GM19240 (cell line): ENCODE results near the gene SART1.
"Not testable (repeated sequence)": the region's sequence is repeated elsewhere in the genome, so short reads cannot be mapped to it uniquely, and the experiment has no call there.

Experiments
- DNase-seq: peaks from one replicate; pipeline ENCODE4 v3.0.0; 2011; ENCODE audit warnings: low spot score; ENCODE audit not compliant: insufficient read length

The SART1 gene

DNA sequence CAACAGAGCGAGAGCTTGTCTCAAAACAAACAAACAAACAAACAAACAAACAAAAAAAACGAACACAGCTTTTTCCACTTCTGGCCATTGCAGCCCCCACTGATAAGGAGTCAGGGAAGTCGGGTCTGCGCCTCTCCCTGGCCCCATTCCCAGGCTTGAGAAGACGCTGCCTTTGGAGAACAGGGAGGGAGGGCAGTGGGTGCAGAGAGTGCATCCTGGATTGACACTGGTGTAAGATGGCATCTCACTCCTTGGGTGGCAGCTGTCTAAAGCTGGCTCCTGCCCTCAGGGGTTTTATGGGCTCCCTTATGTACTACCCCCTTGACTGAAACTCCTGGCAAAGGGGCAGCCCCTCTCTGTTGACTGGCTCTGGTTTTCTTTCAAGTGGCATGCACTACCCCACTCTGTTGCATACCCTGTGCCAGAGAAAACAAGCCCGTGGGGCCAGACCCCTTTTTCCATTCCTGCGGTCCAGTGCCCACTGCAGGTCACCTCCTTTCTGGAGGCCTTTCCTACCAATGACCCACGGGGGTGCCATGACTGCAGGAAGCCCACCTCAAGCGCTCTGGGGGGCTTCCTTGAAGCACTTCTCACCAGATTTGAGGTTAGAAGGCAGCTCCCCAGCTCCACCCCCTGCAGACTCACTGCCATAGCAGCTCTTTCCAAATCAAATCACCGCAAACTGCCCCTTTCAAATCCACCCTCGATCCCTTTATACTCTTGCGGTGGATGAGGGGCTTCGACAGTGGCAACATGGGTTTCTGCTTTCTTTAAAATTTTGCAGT, 29.6 kb upstream of the SART1 start:
- DNase-seq: no peak

DNA sequence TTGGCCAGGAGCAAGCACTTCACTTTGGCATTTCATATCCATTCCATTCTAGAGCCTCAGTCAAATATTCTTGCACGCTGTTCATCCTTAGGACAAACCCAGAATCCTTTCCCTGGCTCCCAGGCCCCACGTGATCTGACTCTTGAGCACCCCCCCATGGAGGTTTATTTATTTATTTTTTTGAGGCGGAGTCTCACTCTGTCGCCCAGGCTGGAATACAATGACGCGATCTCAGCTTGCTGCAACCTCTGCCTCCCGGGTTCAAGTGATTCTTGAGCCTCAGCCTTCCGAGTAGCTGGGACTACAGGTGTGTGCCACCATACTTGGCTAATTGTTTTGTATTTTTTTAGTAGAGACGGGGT, 29.0 kb upstream of the SART1 start:
- DNase-seq: no peak

DNA sequence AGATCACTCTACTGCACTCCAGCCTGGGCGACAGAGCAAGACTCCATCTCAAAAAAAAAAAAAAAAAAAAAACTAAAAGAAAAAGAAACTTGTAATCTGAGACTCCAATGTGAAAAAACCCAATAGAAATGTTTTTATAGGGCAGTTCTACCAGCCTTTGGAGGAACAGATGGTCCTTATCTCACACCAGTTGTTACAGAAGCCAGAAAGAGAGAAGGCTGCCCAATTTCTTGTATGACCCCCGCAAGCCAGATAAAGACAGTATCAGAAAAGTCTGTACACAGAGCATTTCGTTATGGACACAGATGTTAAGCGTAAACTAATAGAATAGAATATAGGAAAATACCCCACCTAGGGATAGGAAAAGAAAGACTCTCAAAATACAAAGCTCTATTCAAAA, 27.5 kb upstream of the SART1 start:
- no peak for DNase-seq

DNA sequence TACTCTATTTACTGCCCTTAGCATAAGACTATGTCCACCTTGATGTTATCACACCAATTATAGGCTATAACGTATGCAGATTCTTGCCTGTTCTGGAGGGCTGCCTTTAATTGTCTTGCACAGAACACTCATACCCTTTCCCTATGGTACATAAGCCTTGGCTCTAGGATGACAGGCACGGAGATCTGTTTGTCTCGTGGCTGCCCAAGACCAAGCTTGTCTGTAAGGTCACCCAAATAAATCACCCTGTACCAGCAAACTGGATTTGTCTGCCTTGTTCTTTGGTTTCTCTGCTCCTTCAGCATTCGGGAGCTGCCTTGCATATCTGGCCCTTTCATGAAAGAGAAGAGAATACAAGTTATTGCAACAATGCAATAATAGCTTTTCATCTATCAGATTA, 23.8 kb upstream of the SART1 start:
- no peak for DNase-seq

DNA sequence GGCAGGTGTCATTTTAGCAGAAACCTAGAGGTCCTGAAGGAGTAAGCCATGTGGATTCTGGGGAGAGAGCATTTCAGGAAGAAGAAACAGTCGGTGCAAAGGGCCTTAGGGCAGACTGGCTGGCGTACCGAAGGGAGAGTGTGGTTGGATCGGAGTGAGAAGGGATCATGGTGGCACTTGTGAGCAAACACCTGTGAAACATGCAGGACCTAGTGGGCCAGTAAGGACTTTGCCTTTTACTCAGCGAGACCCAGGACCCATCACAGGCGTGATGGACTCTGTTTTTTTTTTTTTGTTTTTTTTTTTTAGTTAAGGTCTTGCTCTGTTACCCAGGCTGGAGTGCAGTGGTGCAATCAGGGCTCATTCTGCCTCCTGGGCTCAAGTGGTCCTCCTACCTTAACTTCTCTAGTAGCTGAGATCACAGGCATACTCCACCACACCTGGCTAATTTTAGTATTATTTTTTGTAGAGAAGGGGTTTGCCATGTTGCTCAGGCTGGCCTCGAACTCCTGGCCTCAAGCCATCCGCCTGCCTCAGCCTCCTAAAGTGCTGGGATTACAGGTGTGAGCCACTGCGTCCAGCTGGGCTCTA, 19.7 kb upstream of the SART1 start:
- no peak for DNase-seq

DNA sequence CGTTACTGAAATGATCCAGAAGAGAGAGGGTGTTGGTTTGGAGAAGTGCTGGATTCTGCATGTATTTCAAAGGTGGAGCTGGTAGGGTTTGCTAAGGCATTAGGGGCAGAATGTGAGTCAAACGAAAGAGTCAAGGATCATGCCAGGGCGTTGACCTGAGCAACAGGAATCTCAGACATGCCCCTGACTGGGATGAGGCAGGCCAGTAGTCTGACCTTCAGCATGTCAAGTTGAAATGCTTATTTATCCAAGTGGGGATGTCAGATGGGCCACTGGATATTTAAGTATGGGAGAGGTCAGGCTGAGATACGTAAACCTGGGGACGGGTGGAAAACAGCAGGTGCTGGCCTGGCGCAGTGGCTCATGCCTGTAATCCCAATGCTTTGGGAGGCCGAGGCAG, 19.0 kb upstream of the SART1 start:
- no peak for DNase-seq

DNA sequence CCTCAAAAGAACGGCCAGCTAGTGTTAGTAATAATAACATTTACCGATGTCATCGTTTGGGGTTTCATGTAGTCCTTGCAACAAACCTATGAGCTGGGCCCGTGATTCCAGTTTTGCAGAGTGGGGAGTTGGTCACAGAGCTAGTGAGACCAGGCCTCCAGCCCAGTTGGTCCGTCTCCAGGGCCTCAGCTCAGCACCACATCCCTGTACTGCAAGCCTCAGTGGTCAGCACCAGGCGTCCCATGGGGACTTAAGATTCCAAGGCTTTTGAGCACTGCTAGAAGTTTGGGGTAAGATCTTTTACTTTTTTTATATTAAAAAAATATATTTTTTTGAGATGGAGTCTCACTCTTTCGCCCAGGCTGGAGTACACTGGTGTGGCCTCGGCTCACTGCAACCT, 17.3 kb upstream of the SART1 start:
- no peak for DNase-seq

DNA sequence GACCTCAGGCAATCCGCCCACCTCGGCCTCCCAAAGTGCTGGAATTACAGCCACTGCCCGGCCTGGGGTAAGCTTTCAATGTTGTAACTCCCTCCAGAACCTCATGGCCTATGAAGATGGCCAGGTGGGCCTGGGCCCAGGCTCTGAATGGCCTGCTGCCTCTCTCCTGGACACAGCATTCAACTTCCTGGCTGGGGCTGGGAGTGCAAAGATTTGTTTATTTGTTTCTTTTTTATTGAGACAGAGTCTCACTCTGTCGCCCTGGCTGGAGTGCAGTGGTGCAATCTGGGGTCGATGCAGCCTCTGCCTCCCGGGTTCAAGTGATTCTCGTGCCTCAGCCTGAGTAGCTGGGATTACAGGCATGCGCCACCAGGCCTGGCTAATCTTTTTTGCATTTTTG, 16.8 kb upstream of the SART1 start:
- DNase-seq: no peak

DNA sequence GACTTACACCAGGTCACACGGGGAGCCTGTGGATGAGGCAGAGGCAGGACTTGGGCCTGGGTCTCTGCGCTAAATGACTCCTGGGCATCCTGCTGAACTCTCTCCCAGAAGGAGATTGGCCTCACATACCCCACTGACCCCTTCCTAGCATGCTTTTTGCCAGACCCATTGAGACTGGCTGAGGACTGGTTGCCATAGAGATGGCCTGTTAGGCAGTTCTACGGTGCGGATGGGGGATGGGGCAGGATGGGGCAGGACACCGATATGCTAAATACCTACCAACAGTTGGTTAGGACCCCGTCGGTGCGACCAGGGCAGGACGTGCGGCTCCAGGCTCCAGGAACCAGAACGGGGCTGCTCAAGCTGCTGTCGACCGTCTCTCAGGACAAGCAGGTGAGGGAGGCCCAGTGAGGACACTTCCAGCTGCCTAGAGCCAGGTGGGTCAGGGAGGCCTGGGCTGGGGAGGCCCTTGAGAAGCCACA, 16.1 kb upstream of the SART1 start, which contains the start of gene TSGA10IP:
Gene TSGA10IP (plus strand): TSS at position 51 of the 482 bp plus-strand sequence. CDS start 196 bp downstream, at position 247.
- no peak for DNase-seq

DNA sequence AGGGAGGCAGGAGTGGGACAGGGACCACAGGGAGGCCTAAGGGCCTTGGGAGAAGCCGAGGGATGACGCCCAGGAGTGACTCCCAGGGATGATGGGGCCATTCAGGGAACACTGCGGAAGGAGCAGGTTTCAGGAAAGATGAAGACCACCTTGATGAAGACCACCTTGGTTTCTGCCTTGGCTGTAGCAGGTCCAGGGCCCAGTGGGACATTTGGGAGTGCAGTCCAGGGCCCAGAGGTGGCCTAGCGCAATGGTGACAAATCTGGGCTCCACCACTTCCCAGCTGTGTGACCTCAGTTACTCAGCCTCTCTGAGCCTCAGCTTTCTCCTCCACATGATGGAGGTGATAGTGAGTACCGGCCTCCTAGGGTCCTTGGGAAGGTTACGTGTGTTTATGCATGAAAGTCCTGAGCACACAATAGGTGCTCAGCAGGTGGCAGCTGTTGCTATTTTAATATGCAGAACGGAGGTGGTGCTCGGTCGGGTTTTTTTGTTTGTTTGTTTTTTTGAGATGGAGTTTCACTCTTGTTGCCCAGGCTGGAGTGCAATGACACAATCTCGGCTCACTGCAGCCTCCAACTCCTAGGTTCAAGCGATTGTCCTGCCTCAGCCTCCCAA, 15.5 kb upstream of the SART1 start:
- DNase-seq: no peak

DNA sequence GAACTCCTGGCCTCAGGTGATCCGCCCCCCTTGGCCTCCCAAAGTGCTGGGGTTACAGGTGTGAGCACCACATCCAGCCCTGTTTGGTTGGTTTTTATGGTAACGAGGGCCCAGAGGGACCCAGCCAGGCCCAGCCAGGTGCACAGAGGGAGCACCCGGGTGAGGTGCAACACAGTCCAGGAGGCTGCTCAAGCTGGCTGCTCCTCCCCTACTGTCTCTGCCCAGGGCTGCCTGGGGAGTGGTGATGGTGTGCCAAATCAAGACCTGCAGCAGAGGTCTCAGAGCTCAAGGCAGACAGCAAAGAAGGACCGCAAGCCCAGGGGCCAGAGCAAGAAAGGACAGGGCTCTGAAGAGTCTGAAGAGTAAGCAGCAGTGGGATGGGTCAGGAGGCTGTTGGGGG, 14.9 kb upstream of the SART1 start:
- DNase-seq: no peak

DNA sequence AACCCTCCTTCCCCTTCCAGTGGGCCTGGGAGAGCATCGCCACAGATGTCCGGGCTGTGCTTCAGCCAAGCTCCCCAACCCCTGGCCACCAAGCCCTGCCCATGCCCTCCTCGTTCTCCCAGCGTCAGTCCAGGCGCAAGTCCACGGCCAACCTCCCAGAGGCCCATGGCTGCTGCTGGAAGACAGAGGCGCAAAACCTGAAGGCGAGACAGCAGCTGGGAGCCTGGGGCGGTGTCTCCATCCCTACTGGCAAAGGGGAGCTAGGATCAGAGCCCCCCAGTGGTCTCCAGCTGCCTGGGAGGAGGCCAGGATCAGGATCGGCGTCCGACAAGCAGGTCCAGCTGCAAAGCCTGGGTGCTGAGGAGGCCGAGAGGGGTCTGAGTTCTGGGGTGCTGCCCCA, 14.4 kb upstream of the SART1 start:
- no peak for DNase-seq

DNA sequence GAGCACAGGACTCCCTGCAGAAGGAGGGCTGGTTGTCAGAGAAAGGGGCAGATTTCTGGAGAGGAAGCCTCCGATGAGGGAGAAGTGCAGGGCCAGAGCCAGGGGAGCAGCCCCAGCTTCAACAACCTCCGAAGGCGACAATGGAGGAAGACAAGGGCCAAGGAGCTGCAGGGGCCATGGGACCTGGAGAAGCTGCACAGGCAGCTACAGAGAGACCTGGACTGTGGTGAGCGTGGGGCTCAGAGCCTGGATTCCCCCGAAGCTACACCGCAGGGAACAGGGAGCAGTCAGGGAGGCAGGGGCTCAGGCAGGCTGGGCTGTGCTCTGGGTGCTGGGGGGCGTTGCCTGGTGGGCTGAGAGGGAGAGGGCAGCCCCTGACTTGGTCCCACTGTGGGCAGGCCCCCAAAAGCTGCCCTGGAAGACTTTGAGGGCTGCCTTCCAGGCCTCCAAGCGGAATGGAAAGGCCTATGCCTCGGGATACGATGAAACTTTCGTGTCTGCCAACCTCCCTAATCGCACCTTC, 13.9 kb upstream of the SART1 start:
- DNase-seq: no peak

DNA sequence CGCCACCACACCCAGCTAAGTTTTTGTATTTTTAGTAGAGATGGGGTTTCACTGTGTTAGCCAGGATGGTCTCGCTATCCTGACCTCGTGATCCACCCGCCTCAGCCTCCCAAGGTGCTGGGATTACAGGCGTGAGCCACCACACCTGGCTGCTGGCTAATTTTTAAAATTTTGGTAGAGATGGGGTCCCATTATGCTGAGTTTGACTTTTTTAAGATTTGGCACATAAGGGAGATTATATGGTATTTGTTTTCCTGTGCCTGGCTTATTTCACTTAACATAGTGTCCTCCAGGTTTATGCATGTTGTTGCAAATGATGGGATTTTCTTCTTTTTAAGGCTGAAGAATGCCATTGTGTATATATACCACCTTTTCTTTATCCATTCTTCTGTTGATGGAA, 10.8 kb upstream of the SART1 start:
- DNase-seq: not testable (repeated sequence)

DNA sequence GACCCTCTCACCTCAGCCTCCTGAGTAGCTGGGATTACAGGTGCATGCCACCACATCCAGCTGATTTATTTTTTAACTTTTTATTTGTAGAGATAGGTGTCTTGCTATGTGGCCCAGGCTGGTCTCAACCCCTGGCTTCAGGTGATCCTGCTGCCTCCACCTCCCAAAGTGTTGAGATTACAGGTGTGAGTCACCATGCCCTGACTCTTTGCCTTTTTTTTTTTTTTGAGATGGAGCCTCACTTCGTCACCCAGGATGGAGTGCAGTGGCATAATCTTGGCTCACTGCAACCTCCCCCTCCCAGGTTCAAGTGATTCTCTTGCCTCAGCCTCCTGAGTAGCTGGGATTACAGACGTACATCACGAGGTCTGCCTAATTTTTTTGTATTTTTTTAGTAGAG, 9.9 kb upstream of the SART1 start:
- not testable (repeated sequence) for DNase-seq

DNA sequence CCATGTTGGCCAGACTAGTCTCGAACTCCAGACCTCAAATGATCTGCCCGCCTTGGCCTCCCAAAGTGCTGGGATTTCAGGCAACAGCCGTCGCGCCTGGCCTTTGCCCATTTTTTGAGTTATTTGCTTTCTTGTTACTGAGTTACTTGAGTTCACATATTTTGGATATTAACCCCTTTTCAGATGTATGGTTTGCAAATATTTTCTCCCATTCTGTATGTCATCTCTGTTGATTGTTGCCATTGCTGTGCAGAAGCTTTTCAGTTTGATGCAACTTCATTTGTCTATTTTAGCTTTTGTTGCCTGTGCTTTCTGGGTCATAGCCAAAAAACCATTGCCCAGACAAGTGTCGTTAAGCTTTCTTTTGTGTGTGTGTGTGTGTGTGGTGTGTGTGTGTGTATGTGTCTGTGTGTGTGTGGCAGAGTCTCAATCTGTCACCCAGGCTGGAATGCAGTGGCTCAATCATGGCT, 9.4 kb upstream of the SART1 start:
- DNase-seq: no peak

DNA sequence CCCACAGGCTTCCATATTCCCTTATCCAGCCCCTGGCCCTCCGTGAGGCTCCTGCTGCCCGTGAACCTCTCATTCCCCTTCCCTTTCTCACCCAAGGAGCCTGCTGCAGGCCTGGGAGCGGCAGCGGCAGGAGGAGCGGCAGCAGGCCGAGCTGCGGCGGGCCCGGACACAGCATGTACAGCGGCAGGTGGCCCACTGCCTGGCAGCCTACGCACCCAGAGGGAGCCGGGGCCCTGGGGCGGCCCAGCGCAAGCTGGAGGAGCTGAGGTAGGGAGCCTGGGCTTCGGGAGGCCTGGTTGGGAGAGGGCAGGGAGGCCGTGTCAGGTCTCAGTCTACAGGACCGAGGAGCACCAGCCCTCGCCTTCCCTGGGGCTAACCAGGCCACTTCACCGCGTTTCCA, 8.1 kb upstream of the SART1 start:
- DNase-seq: no peak

DNA sequence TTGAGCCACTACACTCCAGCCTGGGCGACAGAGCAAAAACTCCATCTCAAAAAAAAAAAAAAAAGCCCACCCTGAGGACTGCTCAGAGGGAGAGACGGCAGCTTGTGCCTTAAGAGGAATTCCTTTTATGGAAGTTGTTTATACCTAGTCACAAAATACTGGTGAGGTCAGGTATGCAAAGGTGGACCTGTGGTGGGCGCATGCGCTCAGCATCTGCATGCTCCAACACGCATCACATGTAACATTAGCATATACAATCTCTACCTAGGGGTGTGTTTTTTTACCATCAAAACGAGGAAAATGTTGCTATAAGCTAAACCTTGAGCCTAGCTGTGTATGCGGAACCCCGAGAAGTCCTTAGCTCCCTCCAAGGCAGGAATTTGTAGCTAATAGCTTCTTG, 6.8 kb upstream of the SART1 start:
- no peak for DNase-seq

DNA sequence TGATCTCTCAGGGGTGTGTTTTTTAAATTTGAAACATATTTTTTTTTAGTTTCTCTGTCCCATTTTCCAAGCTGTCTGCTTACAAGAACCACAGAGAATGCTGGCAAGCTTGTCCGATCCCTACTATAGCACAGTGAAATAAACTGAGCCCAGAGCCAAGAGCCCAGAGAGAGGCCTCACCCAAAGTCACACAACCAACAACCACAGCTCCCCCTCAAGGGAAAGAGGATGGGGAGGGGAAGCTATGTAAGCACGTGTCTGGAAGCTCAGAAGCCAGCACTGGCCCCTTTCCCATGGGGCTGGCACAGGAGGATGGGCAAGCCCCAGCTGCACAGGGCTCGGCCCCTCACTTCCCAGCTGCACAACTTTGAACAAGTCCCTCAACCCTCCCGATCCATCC, 3.2 kb upstream of the SART1 start:
- DNase-seq: no peak

DNA sequence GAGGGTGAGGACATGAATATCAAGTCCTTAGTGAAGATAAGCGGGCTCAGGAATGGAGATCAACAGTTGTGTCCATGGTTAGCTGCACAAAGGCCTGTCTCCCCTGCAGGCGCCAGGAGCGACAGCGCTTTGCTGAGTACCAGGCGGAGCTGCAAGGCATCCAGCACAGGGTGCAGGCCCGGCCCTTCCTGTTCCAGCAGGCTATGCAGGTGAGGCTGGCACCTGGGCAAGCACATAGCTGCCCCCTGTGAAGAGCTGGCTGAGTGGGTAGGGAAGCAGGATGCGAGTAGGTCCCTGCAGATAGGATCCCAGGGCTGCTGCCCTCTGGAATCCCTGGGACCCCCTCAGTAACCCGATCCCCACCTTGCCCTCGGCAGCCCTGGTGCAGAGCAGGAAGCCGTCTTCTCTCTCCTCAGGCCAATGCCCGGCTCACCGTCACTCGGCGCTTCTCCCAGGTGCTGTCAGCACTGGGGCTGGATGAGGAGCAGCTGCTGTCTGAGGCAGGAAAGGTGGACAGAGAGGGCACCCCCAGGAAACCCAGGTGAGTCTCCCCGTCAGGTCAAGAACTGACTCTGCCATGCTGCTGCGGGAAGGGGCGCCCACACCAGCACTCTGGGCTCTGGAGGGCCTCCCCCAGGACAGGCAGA, 2.6 kb upstream of the SART1 start:
- DNase-seq: no peak

DNA sequence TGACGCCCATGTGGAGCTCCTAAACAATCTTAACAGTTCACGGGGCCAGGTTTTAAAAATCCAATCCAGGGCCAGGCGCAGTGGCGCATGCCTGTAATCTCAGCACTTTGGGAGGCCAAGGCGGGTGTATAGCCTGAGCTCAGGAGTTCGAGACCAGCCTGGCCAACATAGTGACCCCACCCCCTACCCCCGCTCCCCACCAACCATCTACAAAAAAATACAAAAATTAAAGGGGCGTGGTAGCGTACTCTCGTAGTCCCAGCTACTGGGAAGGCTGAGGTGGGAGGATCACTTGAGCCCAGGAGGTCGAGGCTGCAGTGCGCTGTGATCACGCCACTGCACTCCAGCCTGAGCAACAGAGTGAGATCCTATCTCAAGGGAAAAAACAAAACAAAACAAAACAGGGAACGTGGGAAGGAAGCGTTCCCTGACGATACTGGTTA, 689 bp upstream of the SART1 start:
- no peak for DNase-seq

DNA sequence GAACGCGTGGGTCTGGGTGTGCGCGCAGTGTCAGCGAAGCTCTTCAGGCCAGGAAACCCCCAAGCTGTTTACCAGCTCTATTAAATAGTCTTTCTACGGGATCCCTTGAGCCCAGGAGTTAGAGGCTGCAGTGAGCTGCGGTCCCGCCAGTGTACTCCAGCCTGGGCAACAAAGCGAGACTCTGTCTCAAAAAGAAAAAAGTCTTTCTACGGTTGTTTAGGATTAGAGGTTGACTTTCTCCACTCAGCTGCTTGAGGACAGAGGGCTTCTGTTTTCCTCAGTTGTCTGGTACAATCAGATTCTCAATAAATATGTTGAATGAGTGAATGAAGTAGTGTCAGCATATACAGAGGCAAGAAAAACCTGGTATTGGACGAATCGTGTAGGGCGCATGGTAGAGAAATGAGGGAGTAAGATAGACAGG, 619 bp downstream of the SART1 start:
- no peak for DNase-seq
